H9 (cell line): ENCODE data around the gene SDR42E1. TPM values are rescaled to one million over a fixed set of nuclear protein-coding genes. Genes with fewer than 3 reads are reported as not detected.

ENCODE experiments used
- DNase-seq: peaks from one replicate; pipeline ENCODE4 v3.0.0-alpha.2; 2017
- H2AFZ ChIP-seq: one replicate; pipeline ENCODE4 v1.6.1; 2013; ENCODE audit warnings: mild to moderate bottlenecking, low read length, control low read depth, moderate library complexity
- H2AK5ac ChIP-seq: 2 replicates; pipeline ENCODE4 v1.6.1; 2013; ENCODE audit warnings: low read length, control low read depth, mixed read lengths; ENCODE audit not compliant: insufficient read length
- H2BK120ac ChIP-seq: one replicate; pipeline ENCODE4 v1.6.1; 2013; ENCODE audit warnings: low read depth, mild to moderate bottlenecking, low read length, control low read depth, inconsistent platforms; ENCODE audit not compliant: poor library complexity, severe bottlenecking
- H2BK12ac ChIP-seq: 2 replicates; pipeline ENCODE4 v1.6.1; 2013; ENCODE audit warnings: low read length, control low read depth, mixed read lengths, low read depth; ENCODE audit not compliant: insufficient read length
- H2BK15ac ChIP-seq: 2 replicates; pipeline ENCODE4 v1.6.1; 2013; ENCODE audit warnings: low read depth, low read length, control low read depth
- H2BK20ac ChIP-seq: one replicate; pipeline ENCODE4 v1.6.1; 2013; ENCODE audit warnings: low read depth, mild to moderate bottlenecking, low read length, control low read depth, inconsistent platforms; ENCODE audit not compliant: poor library complexity, severe bottlenecking
- H2BK5ac ChIP-seq: 2 replicates; pipeline ENCODE4 v1.6.1; 2013; ENCODE audit warnings: low read length, control low read depth, mixed read lengths; ENCODE audit not compliant: insufficient read length
- H3K14ac ChIP-seq: 2 replicates; pipeline ENCODE4 v1.6.1; 2013; ENCODE audit warnings: low read length, control low read depth; ENCODE audit not compliant: insufficient read depth
- H3K18ac ChIP-seq: 2 replicates; pipeline ENCODE4 v1.6.1; 2013; ENCODE audit warnings: low read depth, mild to moderate bottlenecking, mixed read lengths, low read length, control low read depth; ENCODE audit not compliant: insufficient read length
- H3K23ac ChIP-seq: 2 replicates; pipeline ENCODE4 v1.6.1; 2013; ENCODE audit warnings: low read length, control low read depth, mixed read lengths, low read depth; ENCODE audit not compliant: insufficient read length
- H3K23me2 ChIP-seq: 2 replicates; pipeline ENCODE4 v1.6.1; 2013; ENCODE audit warnings: low read depth, mild to moderate bottlenecking, mixed read lengths, low read length, control low read depth; ENCODE audit not compliant: insufficient read length, poor library complexity, severe bottlenecking
- H3K27ac ChIP-seq: 2 replicates; pipeline ENCODE4 v1.5.1; 2013; ENCODE audit warnings: low read length, control low read depth, mixed read lengths, low read depth; ENCODE audit not compliant: insufficient read length
- H3K27me3 ChIP-seq: 2 replicates; pipeline ENCODE4 v1.6.1; 2013; ENCODE audit warnings: low read length, control low read depth, inconsistent platforms; ENCODE audit not compliant: insufficient read depth
- H3K4ac ChIP-seq: 2 replicates; pipeline ENCODE4 v1.6.1; 2013; ENCODE audit warnings: low read depth, mild to moderate bottlenecking, control low read depth, inconsistent platforms, low read length, moderate library complexity
- H3K4me1 ChIP-seq: 2 replicates; pipeline ENCODE4 v1.6.1; 2013; ENCODE audit warnings: low read length, control low read depth, inconsistent platforms; ENCODE audit not compliant: insufficient read depth
- H3K4me2 ChIP-seq: 2 replicates; pipeline ENCODE4 v1.6.1; 2013; ENCODE audit warnings: low read length, control low read depth, mixed read lengths; ENCODE audit not compliant: insufficient read length, insufficient read depth
- H3K56ac ChIP-seq: 2 replicates; pipeline ENCODE4 v1.6.1; 2013; ENCODE audit warnings: low read depth, mild to moderate bottlenecking, mixed read lengths, low read length, control low read depth; ENCODE audit not compliant: insufficient read length
- H3K79me1 ChIP-seq: 2 replicates; pipeline ENCODE4 v1.6.1; 2013; ENCODE audit warnings: low read depth, mild to moderate bottlenecking, moderate library complexity, low read length, control low read depth, inconsistent platforms; ENCODE audit not compliant: insufficient read depth, poor library complexity, severe bottlenecking
- H3K79me2 ChIP-seq: 2 replicates; pipeline ENCODE4 v1.6.1; 2013; ENCODE audit warnings: low read length, control low read depth, inconsistent platforms; ENCODE audit not compliant: insufficient read depth
- H3K9ac ChIP-seq: 2 replicates; pipeline ENCODE4 v1.6.1; 2013; ENCODE audit warnings: low read length, control low read depth, mixed read lengths; ENCODE audit not compliant: insufficient read length; ENCODE audit errors: extremely low read depth
- H3K9me3 ChIP-seq: one replicate; pipeline ENCODE4 v1.6.1; 2013; ENCODE audit warnings: low read depth, low read length, inconsistent platforms; ENCODE audit not compliant: control insufficient read depth
- H3T11ph ChIP-seq: one replicate; pipeline ENCODE4 v1.6.1; 2013; ENCODE audit warnings: mild to moderate bottlenecking, low read length, control low read depth, inconsistent platforms
- H4K20me1 ChIP-seq: one replicate; pipeline ENCODE4 v1.6.1; 2013; ENCODE audit not compliant: control insufficient read depth, insufficient read length, insufficient read depth
- H4K5ac ChIP-seq: 2 replicates; pipeline ENCODE4 v1.6.1; 2013; ENCODE audit warnings: low read depth, mild to moderate bottlenecking, mixed read lengths, low read length, control low read depth; ENCODE audit not compliant: insufficient read length
- H4K8ac ChIP-seq: replicated peaks from 2 replicates; pipeline ENCODE4 v1.6.1; 2013; ENCODE audit warnings: low read length, control low read depth, mixed read lengths, low read depth; ENCODE audit not compliant: insufficient read length
- H4K91ac ChIP-seq: 2 replicates; pipeline ENCODE4 v1.6.1; 2013; ENCODE audit warnings: low read depth, mild to moderate bottlenecking, moderate library complexity, mixed read lengths, low read length, control low read depth; ENCODE audit not compliant: insufficient read length
- H3K27ac Mint-ChIP-seq, 3 experiments: 2 replicates in 2 of 3; 3 replicates in 1 of 3; pipeline ENCODE4 v1.8.0; 2020 to 2021; ENCODE audit warnings: mixed read lengths in 3 of 3, mild to moderate bottlenecking in 1 of 3, moderate library complexity in 1 of 3
- H3K27me3 Mint-ChIP-seq: 2 replicates; pipeline ENCODE4 v1.8.0; 2021; ENCODE audit warnings: low read depth, mild to moderate bottlenecking, moderate library complexity, mixed read lengths
- H3K36me3 Mint-ChIP-seq, 3 experiments: 2 replicates in 2 of 3; 3 replicates in 1 of 3; pipeline ENCODE4 v1.8.0; 2020 to 2021; ENCODE audit warnings: low read depth in 3 of 3, mixed read lengths in 3 of 3; ENCODE audit not compliant: insufficient read depth in 1 of 3
- H3K4me1 Mint-ChIP-seq, 2 experiments: 2 replicates each; pipeline ENCODE4 v1.8.0; 2020; ENCODE audit warnings: mixed read lengths in 2 of 2
- H3K4me3 Mint-ChIP-seq, 2 experiments: 2 replicates in 1 of 2; 3 replicates in 1 of 2; pipeline ENCODE4 v1.8.0; 2020 to 2021; ENCODE audit warnings: mild to moderate bottlenecking in 2 of 2, mixed read lengths in 2 of 2, moderate library complexity in 1 of 2
- H3K9me3 Mint-ChIP-seq, 2 experiments: 2 replicates in 1 of 2; 3 replicates in 1 of 2; pipeline ENCODE4 v1.8.0; 2020; ENCODE audit warnings: mild to moderate bottlenecking in 2 of 2, mixed read lengths in 2 of 2, moderate library complexity in 1 of 2
- CTCF ChIP-seq: fragments of 200-600 bp; sonication (generic); conservative IDR thresholded peaks from 3 replicates; pipeline ENCODE4 v1.8.0; 2021; ENCODE audit warnings: antibody characterized with exemption, mild to moderate bottlenecking
- WGBS: extraction: QIAGEN DNeasy Blood & Tissue Kit; methylation state at CpG from one replicate; pipeline ENCODE4 v1.1.7; 2013; ENCODE audit warnings: missing lambda C conversion rate, low lambda C conversion rate, mixed read lengths; ENCODE audit not compliant: insufficient read length; ENCODE audit errors: extremely low coverage; 5-methylcytosine and 5-hydroxymethylcytosine counted together
- total RNA-seq: library from RNA; stranded (reverse); gene quantifications from 2 replicates; pipeline ENCODE4 v1.2.1, GENCODE V29; 2021

The SDR42E1 gene
- total RNA-seq, 1 experiment from 2014 or later, result not detected

- Histone ChIP-seq H4K91ac (no peak overlapping the region), H3K27ac (no peak overlapping the region)
- H3K27ac Mint-ChIP-seq, result no peak overlapping the region
Measured at GRCh38 chr16:82045465-82045864, 34.2 kb upstream of the SDR42E1 start.

More at GRCh38 chr16:82045465-82045864, 34.2 kb upstream of the SDR42E1 start:
- no peak overlapping the region for H2BK20ac ChIP-seq
- peaks cover 4% of the 10 kb centered on the region; the same call in 1 of the 2 replicates for H3K4me1 ChIP-seq
- H3K56ac ChIP-seq, result no peak overlapping the region
- no peaks in the 10 kb centered on the region for H3K9me3 ChIP-seq
- 0 out of 2 replicates have a peak, but pooled peaks cover 3% of the 10 kb centered on the region for H3K27me3 Mint-ChIP-seq
- no peaks in the 10 kb centered on the region for H3K79me2 ChIP-seq
- H2BK15ac ChIP-seq, result no peak overlapping the region
- no peak overlapping the region for H2BK5ac ChIP-seq
- H4K5ac ChIP-seq, result no peak overlapping the region
- no peak overlapping the region for H3K9ac ChIP-seq
- H3K36me3 Mint-ChIP-seq, result no peaks in the 10 kb centered on the region
- H3K4me1 Mint-ChIP-seq, result peaks cover 6 to 9% of the 10 kb centered on the region in 2 experiments
- no peak overlapping the region for H3T11ph ChIP-seq
- H3K4me2 ChIP-seq, result no peak overlapping the region
- no peaks in the 10 kb centered on the region for H3K9me3 Mint-ChIP-seq
- H3K4me3 Mint-ChIP-seq, result no peak overlapping the region
- no peak overlapping the region for H2BK12ac ChIP-seq
- H3K14ac ChIP-seq, result no peak overlapping the region
- H3K27me3 ChIP-seq, result no peaks in the 10 kb centered on the region
- no peak overlapping the region for H2AK5ac ChIP-seq
- no peak overlapping the region for H2AFZ ChIP-seq
- H3K4ac ChIP-seq, result no peak overlapping the region
- H3K23me2 ChIP-seq, result no peaks in the 10 kb centered on the region
- no peaks in the 10 kb centered on the region for H3K79me1 ChIP-seq
- H3K18ac ChIP-seq, result no peak overlapping the region
- WGBS, result no CpG with 5 or more reads among the region's 2 CpGs
- no peak for TF ChIP-seq CTCF
- H4K20me1 ChIP-seq, result no peaks in the 10 kb centered on the region
- H3K23ac ChIP-seq, result no peak overlapping the region
- no peak overlapping the region for H4K8ac ChIP-seq
- H2BK120ac ChIP-seq, result no peak overlapping the region
- DNase-seq, result no peak
